Left ventricle myocardium inferior (tissue), 1 donor: ENCODE data around the gene NRXN3. TPM values are rescaled to one million over a fixed set of nuclear protein-coding genes. Genes with fewer than 3 reads are reported as not detected.

Experiments
- DNase-seq: peaks from one replicate; pipeline ENCODE4 v3.0.0-alpha.2; 2020
- H3K27ac ChIP-seq: fragments of 200-600 bp; replicated peaks from 2 replicates; pipeline ENCODE4 v1.8.0; 2021
- H3K27me3 ChIP-seq: fragments of 200-600 bp; 2 replicates; pipeline ENCODE4 v1.8.0; 2021; ENCODE audit warnings: low read depth
- H3K36me3 ChIP-seq: fragments of 200-600 bp; 2 replicates; pipeline ENCODE4 v1.8.0; 2021
- H3K4me1 ChIP-seq: fragments of 200-600 bp; 2 replicates; pipeline ENCODE4 v1.8.0; 2021
- H3K4me3 ChIP-seq: fragments of 200-600 bp; 2 replicates; pipeline ENCODE4 v1.8.0; 2021; ENCODE audit warnings: mild to moderate bottlenecking, moderate library complexity
- H3K9me3 ChIP-seq: fragments of 200-600 bp; replicated peaks from 2 replicates; pipeline ENCODE4 v1.8.0; 2021
- CTCF ChIP-seq: fragments of 200-600 bp; IDR thresholded peaks from 2 replicates; pipeline ENCODE4 v1.8.0; 2021; ENCODE audit warnings: antibody characterized with exemption, mild to moderate bottlenecking, borderline replicate concordance
- intact Hi-C: fragments of 100-400 bp; cut with micrococcal nuclease; formaldehyde crosslinking; loops from one replicate; pipeline ENCODE4 v1.11.0; 2022
- total RNA-seq: library from RNA; stranded (reverse); fragmentation: NEBNext Ultra II Directional; extraction: Animal tissue kit (Norgen Biotek cat#: 25700); gene quantifications from one replicate; pipeline ENCODE4 v1.2.1, GENCODE V29; 2021
- donor health status: DM: no; HTN: yes; CAD: no; lungs with severe emphysema.

NRXN3 gene
- total RNA-seq, 1 donor from 2014 or later = 1.2 TPM

GRCh38 chr14:78286210-78286609 lies 116.0 kb downstream of the NRXN3 start:
- Histone ChIP-seq H3K9me3 (no peaks in the 10 kb centered on the region), H3K27me3 (peaks cover 41% of the 10 kb centered on the region), H3K4me1 (no peaks in the 10 kb centered on the region), H3K27ac (no peak overlapping the region), H3K4me3 (no peak overlapping the region), H3K36me3 (no peaks in the 10 kb centered on the region)
- TF ChIP-seq CTCF = no peak
- intact Hi-C loops = no loop called here
- no peak for DNase-seq

GRCh38 chr14:78292003-78292402 lies 121.8 kb downstream of the NRXN3 start:
- Histone ChIP-seq H3K4me1 (no peaks in the 10 kb centered on the region), H3K27me3 (peaks cover 40% of the 10 kb centered on the region), H3K4me3 (no peak overlapping the region), H3K9me3 (no peaks in the 10 kb centered on the region), H3K36me3 (no peaks in the 10 kb centered on the region), H3K27ac (no peak overlapping the region)
- DNase-seq = no peak
- intact Hi-C loops = no loop called here
- TF ChIP-seq CTCF = no peak

GRCh38 chr14:78297858-78298257 lies 127.7 kb downstream of the NRXN3 start:
- no peak overlapping the region for H3K4me3 ChIP-seq
- no peaks in the 10 kb centered on the region for H3K36me3 ChIP-seq
- no peak for TF ChIP-seq CTCF
- intact Hi-C loops = no loop called here
- no peaks in the 10 kb centered on the region for H3K4me1 ChIP-seq
- H3K27me3 ChIP-seq = peaks cover 82% of the 10 kb centered on the region
- H3K9me3 ChIP-seq = no peaks in the 10 kb centered on the region
- no peak overlapping the region for H3K27ac ChIP-seq
- DNase-seq = no peak

- Histone ChIP-seq H3K9me3 (no peaks in the 10 kb centered on the region), H3K4me3 (no peak overlapping the region), H3K27me3 (peaks cover 86% of the 10 kb centered on the region), H3K27ac (no peak overlapping the region), H3K4me1 (no peaks in the 10 kb centered on the region), H3K36me3 (no peaks in the 10 kb centered on the region)
- DNase-seq = no peak
- no peak for TF ChIP-seq CTCF
- intact Hi-C loops = no loop called here
These were observed 128.1 kb downstream of the NRXN3 start for GRCh38 chr14:78298298-78298697.

GRCh38 chr14:78302841-78303240 lies 132.7 kb downstream of the NRXN3 start:
- TF ChIP-seq CTCF = no peak
- H3K36me3 ChIP-seq = no peaks in the 10 kb centered on the region
- H3K27me3 ChIP-seq = peaks cover 86% of the 10 kb centered on the region
- intact Hi-C loops = no loop called here
- no peak for DNase-seq
- no peaks in the 10 kb centered on the region for H3K4me1 ChIP-seq
- H3K27ac ChIP-seq = no peak overlapping the region
- no peaks in the 10 kb centered on the region for H3K9me3 ChIP-seq
- H3K4me3 ChIP-seq = no peak overlapping the region

- H3K9me3 ChIP-seq = no peaks in the 10 kb centered on the region
- H3K27me3 ChIP-seq = peaks cover 58% of the 10 kb centered on the region
- H3K27ac ChIP-seq = no peak overlapping the region
- no peak for DNase-seq
- no peaks in the 10 kb centered on the region for H3K4me1 ChIP-seq
- TF ChIP-seq CTCF = no peak
- intact Hi-C loops = no loop called here
- H3K36me3 ChIP-seq = no peaks in the 10 kb centered on the region
- no peak overlapping the region for H3K4me3 ChIP-seq
These were observed 137.5 kb downstream of the NRXN3 start for GRCh38 chr14:78307671-78308070.
